ENCODE data around the gene PTPN14.
"Not testable (repeated sequence)": the region's sequence is repeated elsewhere in the genome, so short reads cannot be mapped to it uniquely, and the experiment has no call there.

The PTPN14 gene
- total RNA-seq, result 0 to 0.49 reads per million in 2 donors

DNA sequence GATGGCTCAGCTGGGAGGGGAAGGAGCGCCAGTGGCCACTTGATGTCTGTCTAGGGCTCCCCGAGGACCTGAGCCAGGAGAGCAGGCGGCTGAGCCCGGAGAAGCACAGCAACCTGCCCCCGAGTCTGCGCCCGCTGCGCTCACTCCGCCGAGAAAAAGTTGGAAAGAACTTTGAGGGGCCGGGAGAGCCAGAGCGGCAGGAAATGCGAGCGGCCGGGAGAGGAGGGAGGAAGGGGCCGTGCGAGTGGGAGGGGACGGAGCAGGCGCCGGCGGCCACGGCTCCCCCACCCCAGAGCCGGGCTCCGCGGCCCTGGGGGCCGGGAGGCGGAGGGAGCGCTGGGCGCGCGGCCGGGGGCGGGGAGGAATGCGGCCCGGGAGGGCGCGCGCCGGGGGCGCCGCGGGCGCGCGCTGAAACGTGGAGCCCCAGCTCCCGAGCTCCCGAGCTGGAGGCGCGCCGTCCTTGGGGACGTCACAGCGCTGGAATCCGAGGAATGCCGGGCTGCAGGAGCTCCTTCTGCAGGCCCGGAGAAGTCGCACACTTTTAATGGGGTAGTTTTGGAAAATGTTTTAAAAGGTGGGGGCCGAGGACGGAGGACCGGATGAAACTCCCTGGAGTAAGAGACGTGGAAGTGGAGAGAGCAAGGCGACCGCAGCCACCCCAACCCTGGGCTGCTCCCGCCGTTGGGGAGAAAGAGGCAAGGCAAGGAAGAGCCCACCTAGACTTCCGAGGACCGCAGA lies at the start of gene PTPN14:
Gene PTPN14, minus strand, starts transcription at position 167 of the 738 bp plus-strand sequence. CDS start 86,799 bp downstream, outside the sequence.
- no peak for DNase-seq

DNA sequence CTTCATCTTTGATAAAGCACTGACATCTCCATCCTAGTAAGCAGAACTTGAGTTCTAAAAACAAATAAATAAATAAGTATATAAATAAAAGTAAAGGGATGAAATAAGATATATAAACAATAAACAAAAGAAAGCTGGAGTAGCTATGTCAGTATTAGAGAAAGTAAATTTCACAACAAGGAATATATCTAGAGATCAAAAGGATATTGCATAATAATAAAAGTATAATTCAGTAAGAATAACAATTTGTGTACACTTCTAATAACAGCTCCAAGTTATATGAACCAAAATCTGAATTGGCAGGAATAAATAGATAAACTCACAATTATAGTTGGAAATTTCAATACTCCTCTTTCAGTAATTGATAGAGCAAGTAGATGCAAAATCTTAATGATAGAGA lies 41.8 kb upstream of the PTPN14 start:
- DNase-seq, result no peak

DNA sequence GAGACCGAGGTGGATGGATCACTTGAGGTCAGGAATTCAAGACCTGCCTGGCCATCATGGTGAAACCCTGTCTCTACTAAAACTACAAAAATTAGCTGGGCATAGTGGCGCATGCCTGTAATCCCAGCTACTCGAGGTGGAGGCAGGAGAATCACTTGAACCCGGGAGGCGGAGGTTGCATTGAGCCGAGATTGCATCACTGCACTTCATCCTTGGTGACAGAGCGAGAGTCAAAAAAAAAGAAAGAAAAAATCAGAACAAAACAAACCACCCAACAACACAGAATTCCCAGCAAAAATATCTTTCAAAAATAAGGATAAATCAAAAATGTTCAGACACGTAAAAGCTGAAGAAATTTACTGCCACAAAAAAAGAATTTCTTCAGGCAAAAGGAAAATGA lies 40.5 kb upstream of the PTPN14 start:
- DNase-seq, result not testable (repeated sequence)

DNA sequence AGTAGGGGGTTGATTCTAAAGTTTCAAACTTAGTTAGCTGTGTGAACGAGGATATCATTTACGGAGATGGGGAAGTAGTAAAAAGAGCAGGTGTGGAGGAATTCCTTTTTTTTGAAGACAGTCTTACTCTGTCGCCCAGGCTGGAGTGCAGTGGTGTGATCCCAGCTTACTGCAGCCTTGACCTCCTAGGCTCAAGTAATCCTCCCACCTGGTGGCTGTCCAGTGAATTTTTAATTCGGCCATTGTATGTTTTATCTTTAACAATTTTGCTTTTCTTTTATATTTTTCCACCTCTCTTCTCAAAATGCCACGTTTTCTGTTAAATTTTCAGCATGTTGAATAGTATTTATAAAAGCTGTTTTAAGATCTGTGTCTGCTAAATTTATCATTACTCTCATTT lies 39.3 kb upstream of the PTPN14 start:
- DNase-seq, result no peak

DNA sequence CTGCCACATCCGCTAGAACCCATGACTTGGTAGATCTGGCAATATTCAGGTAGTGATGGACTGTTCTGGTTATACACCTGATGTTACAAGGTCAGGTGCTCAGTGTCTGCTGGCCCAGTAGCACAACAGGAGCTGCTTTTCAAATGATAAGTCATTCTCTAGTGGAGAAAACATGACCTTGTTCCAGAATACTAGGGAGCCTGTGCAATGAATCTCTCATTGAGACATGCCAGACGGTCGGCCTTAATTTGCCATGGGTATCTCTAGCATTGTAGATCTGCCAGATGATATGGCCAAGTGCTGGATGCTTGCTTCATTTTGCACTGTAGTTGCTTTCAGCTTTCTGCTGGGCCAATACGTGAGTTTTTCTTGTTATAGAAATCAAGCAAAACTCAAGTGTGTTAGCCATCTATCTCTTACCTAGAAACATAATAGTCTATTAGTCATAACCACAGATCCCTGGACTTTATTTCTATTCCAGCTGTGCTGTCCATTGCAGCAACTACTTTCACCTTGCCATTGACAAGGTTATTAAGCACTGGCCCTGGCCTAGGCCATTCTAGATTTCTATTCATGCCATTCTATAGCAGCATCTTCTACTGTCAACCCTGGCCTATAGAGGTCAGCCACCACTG lies 37.7 kb upstream of the PTPN14 start:
- DNase-seq, result no peak

DNA sequence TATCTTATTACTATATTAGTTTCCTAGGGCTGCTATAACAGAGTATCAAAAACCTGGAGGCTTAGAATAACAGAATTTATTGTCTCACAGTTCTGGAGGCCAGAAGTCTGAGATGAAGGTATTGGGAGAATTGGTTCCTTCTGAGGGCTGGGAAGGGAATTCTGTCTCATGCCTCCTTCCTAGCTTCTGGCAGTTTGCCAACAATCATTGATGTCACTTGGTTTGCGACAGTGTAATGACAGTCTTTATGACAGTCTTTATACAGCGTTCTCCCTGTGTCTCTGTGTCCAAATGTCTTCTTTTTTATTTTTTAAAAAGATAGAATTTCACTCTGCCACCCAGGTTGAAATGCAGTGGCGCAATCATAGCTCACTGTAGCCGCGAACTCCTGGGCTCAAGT lies 35.8 kb upstream of the PTPN14 start:
- DNase-seq, result no peak

DNA sequence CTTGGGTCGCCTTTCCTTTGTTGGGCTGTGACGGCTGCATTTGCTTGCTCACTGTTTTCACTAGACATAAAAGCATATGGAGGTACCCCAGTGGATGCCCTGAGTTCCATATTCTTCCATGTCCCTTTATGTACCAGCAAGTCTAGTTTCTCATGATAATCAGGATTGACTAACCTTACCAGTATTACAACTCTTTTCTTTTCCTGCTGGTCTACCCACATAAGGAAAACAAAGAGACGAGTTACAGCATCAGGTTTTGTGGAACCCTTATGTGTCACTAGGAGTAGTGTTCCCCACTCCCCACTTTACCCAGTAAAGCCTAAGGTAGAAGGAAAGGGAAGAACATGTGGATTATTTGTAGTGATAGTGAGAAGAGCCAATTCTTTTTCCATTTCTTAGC lies 35.2 kb upstream of the PTPN14 start:
- no peak for DNase-seq

DNA sequence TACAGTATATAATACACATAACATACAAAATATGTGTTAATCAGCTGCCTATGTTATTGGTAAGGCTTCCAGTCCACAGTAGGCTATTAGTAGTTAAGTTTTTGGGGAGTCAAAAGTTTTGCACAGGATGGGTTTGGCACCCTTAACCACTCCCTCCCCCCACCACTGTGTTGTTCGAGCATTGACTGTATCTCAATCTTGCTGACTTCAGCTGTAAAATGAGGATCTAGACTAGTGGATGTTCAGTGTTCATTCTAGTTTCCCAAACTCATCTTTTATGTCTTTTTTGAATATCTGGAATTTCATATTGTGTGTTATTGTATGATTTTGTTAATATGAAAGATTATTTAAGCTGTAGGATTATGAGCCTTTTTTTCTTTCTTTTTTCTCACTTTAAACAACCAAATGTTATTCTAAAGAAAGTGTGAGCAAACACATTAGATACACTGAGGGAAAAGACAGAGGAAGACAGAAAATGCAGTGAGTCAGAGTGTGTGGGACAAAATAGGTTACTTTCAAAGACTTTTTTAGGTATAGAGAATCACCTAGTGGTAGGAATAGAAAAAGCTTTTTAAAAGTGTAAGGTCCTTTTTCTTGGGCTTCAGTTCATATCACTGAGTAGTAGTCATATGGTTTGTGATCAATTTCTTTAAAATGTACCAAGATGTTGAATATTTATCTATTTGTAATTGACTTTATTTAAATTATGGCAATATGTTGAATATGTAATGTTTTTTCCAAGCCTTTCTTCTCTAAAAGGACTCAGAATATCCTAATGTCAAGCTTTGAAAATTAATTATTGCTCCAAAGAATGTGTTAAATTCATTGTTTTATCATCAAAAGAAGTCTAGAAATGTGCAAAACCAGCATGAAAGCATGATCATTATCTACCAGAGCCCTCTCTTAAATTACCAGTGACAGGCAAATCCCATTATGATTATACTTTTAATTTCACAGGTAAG lies 33.7 kb upstream of the PTPN14 start:
- no peak for DNase-seq

DNA sequence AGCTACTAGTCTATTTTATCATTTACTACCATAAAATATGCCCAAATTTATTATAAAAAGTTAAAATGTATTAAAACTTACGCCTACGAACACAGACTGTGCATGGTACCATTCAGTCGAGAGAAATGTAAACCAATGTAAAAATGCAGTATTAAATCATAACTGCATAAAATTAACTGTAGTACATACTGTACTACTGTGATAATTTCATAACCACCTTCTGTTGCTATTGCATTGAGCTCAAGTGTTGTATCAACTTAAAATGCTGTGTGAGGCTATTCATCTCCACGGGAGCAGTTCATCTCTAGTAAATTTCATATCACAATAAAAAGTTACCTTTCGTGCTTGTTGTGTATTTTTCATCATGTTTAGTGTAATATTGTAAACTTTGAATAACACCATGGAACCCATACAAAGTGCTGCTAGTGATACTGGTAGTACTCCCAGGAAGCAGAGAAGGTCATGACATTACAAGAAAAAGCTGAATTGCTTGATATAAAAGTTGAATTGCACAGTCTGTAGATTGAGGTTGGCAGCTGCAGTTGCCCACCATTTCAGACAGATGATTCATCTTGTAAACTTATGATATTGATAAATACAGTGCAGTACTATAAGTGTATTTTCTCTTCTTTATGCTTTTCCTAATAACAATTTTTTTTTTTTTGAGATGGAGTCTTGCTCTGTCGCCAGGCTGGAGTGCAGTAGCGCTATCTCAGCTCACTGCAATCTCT lies 32.6 kb upstream of the PTPN14 start:
- DNase-seq, result no peak

DNA sequence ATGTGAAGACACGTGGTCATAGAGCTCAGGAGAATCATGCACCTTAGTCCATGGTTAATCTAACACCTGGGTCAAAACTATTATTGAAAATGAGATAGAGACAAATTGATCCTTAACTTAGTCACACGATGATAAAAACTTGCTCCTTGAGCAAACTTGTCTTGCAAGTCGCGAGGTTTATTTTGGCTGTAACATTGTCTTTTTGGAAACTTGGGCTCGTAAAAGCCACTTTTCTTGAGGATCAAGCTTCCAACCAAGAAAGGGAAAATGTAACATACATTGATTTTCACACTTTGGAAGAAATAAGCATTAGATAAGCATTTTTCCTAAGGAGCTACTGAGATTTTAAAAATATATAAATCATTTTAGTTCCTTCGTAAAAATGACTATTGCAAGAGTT lies 31.7 kb upstream of the PTPN14 start:
- DNase-seq, result no peak

DNA sequence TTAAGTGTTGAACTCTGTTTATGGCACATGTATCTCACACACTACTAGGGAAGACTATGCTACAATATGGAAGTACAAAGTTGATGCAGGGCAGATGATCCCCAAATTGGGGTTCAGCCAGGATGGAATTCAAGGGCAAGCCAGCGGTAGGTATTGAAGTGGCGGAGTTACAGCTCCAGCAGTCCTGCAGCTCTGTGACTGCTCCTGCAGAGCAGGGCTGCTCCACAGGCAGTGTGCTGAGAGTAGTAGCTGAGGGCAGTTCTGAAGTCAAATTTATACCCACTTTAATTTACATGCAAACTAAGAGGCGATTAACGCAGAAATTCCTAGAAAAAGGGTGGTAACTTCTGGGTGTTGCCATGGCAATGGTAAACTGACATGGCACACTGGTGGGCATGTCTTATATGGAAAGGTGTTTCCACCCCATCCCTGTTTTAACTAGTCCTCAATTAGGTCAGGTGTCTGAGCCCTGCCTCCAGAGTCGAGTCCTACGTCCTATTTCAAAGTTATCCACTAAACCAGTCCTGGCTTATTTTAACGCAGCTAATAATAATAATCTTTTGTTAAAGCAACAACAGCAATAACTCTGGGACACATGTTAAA lies 31.0 kb upstream of the PTPN14 start:
- no peak for DNase-seq

DNA sequence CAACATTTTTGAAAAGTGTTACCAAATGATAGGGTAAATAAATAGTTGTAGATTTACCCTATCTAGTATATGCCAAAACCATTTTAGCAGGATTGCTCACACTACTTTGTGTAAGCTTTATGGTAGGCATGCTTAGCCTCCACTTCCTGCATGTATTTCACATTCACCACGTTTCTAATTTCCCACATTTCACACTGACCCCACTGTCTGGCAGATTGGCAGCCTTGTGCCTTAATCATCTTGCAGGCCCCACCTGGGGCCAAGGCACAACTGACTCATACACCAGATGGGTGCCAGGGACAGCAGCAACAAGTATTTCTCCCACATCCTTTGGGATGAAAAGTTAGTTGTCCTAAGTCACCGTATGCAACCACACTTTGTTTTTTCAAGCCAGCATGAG lies 30.4 kb upstream of the PTPN14 start:
- DNase-seq, result no peak

DNA sequence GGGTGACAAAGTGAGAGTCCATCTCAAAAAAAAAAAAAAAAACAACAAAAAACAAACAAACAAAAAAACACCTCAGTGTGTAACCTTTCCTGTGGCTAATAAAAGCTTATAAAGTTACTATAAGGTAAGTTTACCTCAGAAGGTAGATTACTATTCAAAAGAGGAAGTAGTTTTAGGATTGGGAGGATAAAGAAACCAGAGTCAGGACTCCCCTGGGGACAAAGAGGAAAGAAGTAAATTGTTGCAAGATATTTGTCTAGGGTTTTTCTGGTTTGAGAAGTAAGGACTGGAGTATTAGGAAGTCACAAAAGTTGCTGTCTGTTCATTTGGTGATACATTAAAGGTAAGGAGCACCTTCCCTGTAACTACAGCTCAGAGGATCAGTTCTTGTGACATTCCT lies 27.8 kb upstream of the PTPN14 start:
- no peak for DNase-seq

DNA sequence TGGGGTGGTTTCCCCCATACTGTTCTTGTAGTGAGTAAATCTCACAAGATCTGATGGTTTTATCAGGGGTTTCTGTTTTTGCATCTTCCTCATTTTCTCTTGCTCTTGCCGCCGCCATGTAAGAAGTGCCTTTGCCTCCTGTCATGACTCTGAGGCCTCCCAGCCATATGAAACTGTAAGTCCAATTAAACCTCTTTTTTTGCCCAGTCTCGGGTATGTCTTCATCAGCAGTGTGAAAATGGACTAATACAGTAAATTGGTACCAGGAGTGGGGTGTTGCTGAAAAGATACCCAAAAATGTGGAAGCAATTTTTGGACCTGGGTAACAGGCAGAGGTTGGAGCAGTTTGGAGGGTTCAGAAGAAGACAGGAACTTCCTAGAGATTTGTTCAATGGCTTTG lies 24.7 kb upstream of the PTPN14 start:
- not testable (repeated sequence) for DNase-seq

DNA sequence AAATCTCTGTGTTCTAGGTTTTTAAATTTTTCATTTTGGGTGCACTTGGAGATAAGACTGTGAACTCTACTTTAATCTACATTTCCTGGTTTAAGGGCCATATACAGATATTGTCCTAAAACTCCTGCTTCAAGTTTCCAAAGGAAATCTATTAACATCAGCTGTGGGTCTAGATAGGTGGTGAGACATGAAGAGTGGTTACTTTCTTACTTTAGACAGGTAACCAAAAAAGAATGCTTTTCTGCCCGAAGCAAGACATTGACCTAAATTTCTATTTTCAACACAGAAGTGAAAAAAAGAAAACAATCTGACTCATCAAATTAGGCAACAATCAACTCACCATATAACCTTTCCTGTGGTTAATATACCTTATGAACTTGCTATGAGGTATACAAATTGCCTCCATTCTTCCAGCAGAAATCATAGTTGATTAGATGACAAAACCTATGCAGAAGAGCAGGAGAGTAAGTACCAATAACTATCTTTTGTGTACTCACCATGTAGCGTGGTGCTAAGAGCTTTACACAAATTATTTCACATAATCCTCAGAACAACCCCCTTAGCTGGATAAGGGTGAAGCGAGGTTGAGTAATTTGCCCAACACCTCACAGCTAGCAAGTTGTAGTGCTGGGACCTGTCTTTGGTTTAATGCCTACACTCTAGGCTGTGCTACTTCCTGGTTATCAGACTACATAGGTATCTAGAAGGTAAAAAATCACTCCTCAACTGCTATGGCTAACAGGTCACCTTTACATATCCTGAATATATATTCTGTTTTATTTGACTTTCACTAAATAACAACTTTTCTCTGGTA lies 23.4 kb upstream of the PTPN14 start:
- DNase-seq, result no peak

DNA sequence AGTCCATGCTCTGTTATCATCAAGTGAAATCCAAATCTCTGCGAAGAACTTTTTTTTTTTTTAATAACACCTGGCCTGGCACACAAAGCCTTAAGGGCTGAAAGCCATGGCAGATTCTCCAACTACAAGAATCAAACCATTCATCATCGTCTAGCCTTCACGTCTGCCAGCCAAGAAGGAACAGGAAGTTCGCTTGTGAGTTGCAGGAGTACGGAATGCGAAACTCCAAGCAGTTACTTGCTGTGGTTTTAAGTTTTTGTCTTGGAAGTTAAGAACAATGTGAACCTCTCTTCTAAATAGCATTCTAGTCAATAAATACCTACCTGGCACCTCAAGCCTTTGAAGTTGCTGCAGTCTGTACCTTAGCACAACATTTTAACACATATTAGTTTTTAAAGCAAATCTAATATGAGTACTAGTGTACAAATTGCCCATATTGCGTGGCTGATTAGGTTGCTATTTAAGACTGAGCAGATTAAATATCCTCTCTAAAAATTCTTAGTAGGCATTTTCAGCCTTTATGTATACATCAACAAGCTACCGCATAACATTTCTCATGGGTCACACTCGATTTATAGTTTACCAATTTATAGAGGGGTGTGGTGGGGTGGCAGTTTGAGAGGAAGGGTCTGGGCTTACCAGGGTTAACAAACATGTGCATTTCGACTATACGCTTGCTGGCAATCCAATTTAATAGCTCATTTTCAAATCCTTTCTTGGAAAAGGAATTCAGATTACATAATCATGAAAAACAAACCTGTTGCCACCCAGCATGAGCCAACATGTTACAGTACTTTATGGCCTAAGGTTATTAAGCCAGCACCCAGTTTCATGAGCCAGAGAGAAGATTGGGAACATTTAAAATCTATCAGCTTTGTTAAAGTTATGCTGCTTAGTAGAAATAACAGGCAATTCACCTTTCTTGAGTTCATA lies 22.2 kb upstream of the PTPN14 start:
- DNase-seq, result no peak

DNA sequence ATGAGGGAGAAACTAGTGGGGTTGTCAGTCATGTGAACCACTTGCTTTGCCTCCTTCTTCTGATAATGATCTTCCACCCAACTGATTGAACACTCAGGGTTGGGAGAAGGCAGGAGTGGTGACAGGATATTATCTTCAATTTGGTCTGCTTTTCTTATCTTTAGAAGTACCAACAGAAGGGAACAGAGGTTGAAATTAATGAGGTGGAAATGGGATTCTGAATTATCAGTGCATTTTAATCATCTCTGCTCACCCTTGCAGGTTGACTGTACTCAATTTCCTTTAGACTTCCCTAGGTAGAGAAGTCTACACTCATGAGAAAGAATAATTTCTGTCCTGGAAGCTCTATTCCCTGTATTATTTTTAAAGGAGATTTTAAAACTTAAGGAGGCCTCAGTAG lies 19.9 kb upstream of the PTPN14 start:
- no peak for DNase-seq

DNA sequence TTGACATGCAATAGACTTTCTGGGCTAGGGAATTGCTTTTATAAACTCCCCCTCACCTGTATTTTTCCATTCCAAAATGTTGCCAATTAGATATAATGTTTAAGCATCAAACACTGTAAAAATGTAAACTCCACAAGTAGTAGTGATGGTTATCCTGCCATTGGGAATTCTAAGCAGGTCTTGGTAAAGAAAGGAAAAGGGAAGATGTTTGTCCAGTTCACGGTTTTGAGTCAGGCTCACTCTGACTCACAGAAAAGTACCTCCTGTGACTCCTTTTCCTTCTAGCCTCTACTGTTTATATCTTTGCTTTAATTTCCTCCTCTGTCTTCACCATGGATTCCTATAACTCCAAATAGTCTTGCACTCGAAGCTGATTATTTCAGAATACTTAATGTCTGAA lies 19.0 kb upstream of the PTPN14 start:
- DNase-seq, result no peak

DNA sequence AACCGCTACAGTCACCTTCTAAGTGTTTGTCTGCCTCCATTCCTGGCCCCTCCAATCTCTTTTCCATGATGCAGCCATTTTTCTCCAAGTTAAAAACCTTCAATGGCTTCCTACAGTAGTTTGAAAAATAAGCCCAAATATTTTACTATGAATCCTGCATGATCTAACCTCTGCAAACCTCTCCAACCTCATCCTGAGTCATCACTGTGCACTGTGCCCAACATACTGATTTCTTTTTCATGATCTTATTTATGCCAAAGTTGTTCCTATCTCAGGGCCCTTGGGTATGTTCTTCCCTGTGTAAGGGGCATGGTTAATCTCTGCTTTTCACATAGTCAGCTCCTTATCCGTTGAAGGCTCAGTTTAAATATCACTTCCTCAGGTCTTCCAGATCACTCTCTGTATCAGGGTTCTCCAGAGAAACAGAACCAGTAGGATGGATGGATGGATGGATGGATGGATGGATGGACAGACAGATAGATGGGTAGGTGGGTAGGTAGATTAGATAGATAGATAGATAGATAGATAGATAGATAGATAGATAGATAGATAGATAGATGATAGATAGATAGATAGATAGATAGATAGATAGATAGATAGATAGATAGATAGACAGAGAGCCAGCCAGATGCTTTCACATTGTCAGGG lies 18.1 kb upstream of the PTPN14 start:
- DNase-seq, result no peak

DNA sequence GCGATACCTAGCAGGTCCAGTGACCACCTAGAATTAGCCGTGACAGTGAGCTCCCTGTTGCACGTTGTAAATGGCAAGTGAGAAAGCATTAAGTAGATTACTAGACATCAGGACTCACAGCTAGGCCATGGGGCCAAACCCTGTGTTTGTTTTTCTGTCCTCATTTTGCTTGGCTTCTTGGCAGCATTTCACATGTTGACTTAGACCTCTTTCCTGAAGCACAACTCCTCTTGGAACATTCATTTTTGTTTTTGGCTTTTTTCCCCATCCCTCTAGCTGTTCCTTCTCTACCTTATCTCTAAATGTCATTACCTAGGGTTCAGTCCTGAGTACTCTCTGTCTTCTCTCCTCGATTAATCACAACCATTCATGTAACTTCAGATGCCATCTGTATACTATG lies 16.9 kb upstream of the PTPN14 start:
- no peak for DNase-seq
